Spleen (tissue), 11 donors: ENCODE results near the gene DHH. TPM values are rescaled to one million over a fixed set of nuclear protein-coding genes. Genes with fewer than 3 reads are reported as not detected.

Experiments
- DNase-seq: peaks from one replicate; pipeline ENCODE4 v3.0.0-alpha.2; 2020
- H3K27ac ChIP-seq, 8 donors: fragments of 200-600 bp; sonication (generic) in 7 of 8; 1 replicate in 4 of 8; 2 replicates in 4 of 8; pipeline versions ENCODE4 v1.5.0 to v1.8.0; 2016 to 2021; ENCODE audit warnings: inconsistent platforms in 4 of 8, mild to moderate bottlenecking in 4 of 8, moderate library complexity in 1 of 8
- H3K27me3 ChIP-seq, 7 donors: fragments of 200-600 bp; sonication (generic) in 6 of 7; replicated peaks in 1 of 7; 1 replicate in 4 of 7; 2 replicates in 3 of 7; pipeline versions ENCODE4 v1.5.0 to v1.8.0; 2016 to 2021; ENCODE audit warnings: inconsistent platforms in 3 of 7, mild to moderate bottlenecking in 1 of 7
- H3K36me3 ChIP-seq, 6 donors: fragments of 200-600 bp; sonication (generic) in 5 of 6; 1 replicate in 4 of 6; 2 replicates in 2 of 6; pipeline versions ENCODE4 v1.5.0 to v1.8.0; 2016 to 2021; ENCODE audit warnings: inconsistent platforms in 2 of 6
- H3K4me1 ChIP-seq, 6 donors: fragments of 200-600 bp; sonication (generic) in 5 of 6; 1 replicate in 3 of 6; 2 replicates in 3 of 6; pipeline versions ENCODE4 v1.5.0 to v1.8.0; 2016 to 2021; ENCODE audit warnings: inconsistent platforms in 3 of 6
- H3K4me3 ChIP-seq, 8 donors: fragments of 200-600 bp; sonication (generic) in 7 of 8; 1 replicate in 4 of 8; 2 replicates in 4 of 8; pipeline versions ENCODE4 v1.5.0 to v1.8.0; 2016 to 2021; ENCODE audit warnings: inconsistent platforms in 4 of 8, mild to moderate bottlenecking in 4 of 8, moderate library complexity in 2 of 8
- H3K9me3 ChIP-seq, 8 donors: fragments of 200-600 bp; sonication (generic) in 7 of 8; 1 replicate in 4 of 8; 2 replicates in 4 of 8; pipeline versions ENCODE4 v1.5.0 to v1.8.0; 2016 to 2021; ENCODE audit warnings: inconsistent platforms in 4 of 8
- CTCF ChIP-seq, 11 experiments: fragments of 200-600 bp in 7 of 11; fragments of 450-650 bp in 4 of 11; sonication (generic) in 4 of 11; IDR thresholded peaks in 8 of 11; conservative IDR thresholded peaks in 3 of 11; 1 replicate in 7 of 11; 2 replicates in 4 of 11; pipeline versions ENCODE4 v1.4.0 to v1.8.0; 2016 to 2021; ENCODE audit warnings: antibody characterized with exemption in 11 of 11, inconsistent platforms in 4 of 11, mild to moderate bottlenecking in 1 of 11
- POLR2A ChIP-seq, 3 donors: fragments of 450-650 bp; IDR thresholded peaks; one replicate each; pipeline ENCODE4 v1.5.1; 2017; ENCODE audit warnings: antibody characterized with exemption in 3 of 3, mild to moderate bottlenecking in 1 of 3
- POLR2AphosphoS5 ChIP-seq, 3 donors: sonication (generic); formaldehyde crosslinking; IDR thresholded peaks; one replicate each; pipeline ENCODE4 v1.5.1; 2017; ENCODE audit warnings: antibody characterized with exemption in 3 of 3
- WGBS, 5 donors: extraction: QIAGEN DNeasy Blood & Tissue Kit in 3 of 5; methylation state at CpG; one replicate each; pipeline versions ENCODE4 v1.1.5 to v1.1.7; 2013 to 2018; 5-methylcytosine and 5-hydroxymethylcytosine counted together
- intact Hi-C: fragments of 100-400 bp; cut with DNase I; formaldehyde crosslinking; loops from one replicate; pipeline ENCODE4 v1.15.0; 2023; ENCODE audit warnings: low total_unique reads
- polyA plus RNA-seq, 3 donors: library from polyadenylated mRNA; stranded (reverse); fragments of 200-250 nt; gene quantifications; one replicate each; pipeline ENCODE4 v1.2.1, GENCODE V29; 2013
- total RNA-seq, 7 donors: library from RNA; depleted of rRNA in 3 of 7; stranded (reverse); fragments of >200 nt in 3 of 7; fragmentation: NEBNext Ultra II Directional in 4 of 7; extraction: Animal tissue kit (Norgen Biotek cat#: 25700) in 4 of 7; gene quantifications; one replicate each; pipeline versions ENCODE4 v1.1.0 to v1.2.1, GENCODE V29; 2016 to 2021
- donor health status: healthy with polysubstance abuse.
- donor health status: DM: no; HTN: no; CAD: no; lungs with moderate emphysema.
- donor health status: DM: no; HTN: no; CAD: no.
- donor health status: Bipolar disorder and iron deficiency.
- donor health status: healthy.
- donor health status: DM: no; HTN: no; CAD: no.
- donor health status: DM: yes; HTN: yes; CAD: no.

The DHH gene
- total and polyA plus RNA-seq, 10 donors, result 0.09 to 2.6 (median 0.66) TPM

GRCh38 chr12:49052451-49053208 is 42.0 kb downstream of the DHH start:
- Histone ChIP-seq H3K4me1 (peaks cover 31 to 47% (median 35%) of the 10 kb centered on the region in 6 donors), H3K9me3 (no peaks in the 10 kb centered on the region), H3K27ac (no peak overlapping the region), H3K4me3 (no peak overlapping the region), H3K27me3 (no peaks in the 10 kb centered on the region), H3K36me3 (peaks cover 9 to 77% (median 75%) of the 10 kb centered on the region in 6 donors)
- DNase-seq, result peak; percentile 61
- intact Hi-C loops, result no loop called here
- TF ChIP-seq CTCF (IDR thresholded peaks at IDR 0.05 in 8 of 11, conservative IDR thresholded peaks at IDR 0.05 in 3 of 11), result no peak
- TF ChIP-seq POLR2A (IDR thresholded peaks at IDR 0.05), result no peak
- TF ChIP-seq POLR2AphosphoS5 (IDR thresholded peaks at IDR 0.05), result no peak
- 91 to 95% (median 92%) methylated on average over 12 to 16 of the region's 16 CpGs for WGBS, 5 donors

GRCh38 chr12:49051777-49052438 is 42.7 kb downstream of the DHH start:
- no peaks in the 10 kb centered on the region for H3K9me3 ChIP-seq
- no peak overlapping the region for H3K4me3 ChIP-seq
- peak; percentile 62 for DNase-seq
- H3K27me3 ChIP-seq, result no peaks in the 10 kb centered on the region
- peaks cover 9 to 84% (median 83%) of the 10 kb centered on the region in 6 donors for H3K36me3 ChIP-seq
- TF ChIP-seq CTCF (IDR thresholded peaks at IDR 0.05 in 8 of 11, conservative IDR thresholded peaks at IDR 0.05 in 3 of 11), result no peak
- no peak for TF ChIP-seq POLR2AphosphoS5 (IDR thresholded peaks at IDR 0.05)
- TF ChIP-seq POLR2A (IDR thresholded peaks at IDR 0.05), result no peak
- no peak overlapping the region for H3K27ac ChIP-seq
- WGBS, 5 donors, result 90 to 94% (median 93%) methylated on average over 20 of the region's 20 CpGs
- intact Hi-C loops, result no loop called here
- peaks cover 23 to 40% (median 27%) of the 10 kb centered on the region in 6 donors for H3K4me1 ChIP-seq

- H3K9me3 ChIP-seq, result no peaks in the 10 kb centered on the region
- peak; percentile 69 for DNase-seq
- 94 to 97% (median 97%) methylated on average over 11 to 18 of the region's 18 CpGs for WGBS, 5 donors
- intact Hi-C loops, result no loop called here
- no peak for TF ChIP-seq CTCF (IDR thresholded peaks at IDR 0.05 in 8 of 11, conservative IDR thresholded peaks at IDR 0.05 in 3 of 11)
- peak in 1 of 3 donors; percentile 49 for TF ChIP-seq POLR2AphosphoS5 (IDR thresholded peaks at IDR 0.05)
- no peak for TF ChIP-seq POLR2A (IDR thresholded peaks at IDR 0.05)
- peaks cover 18 to 35% (median 22%) of the 10 kb centered on the region in 6 donors for H3K4me1 ChIP-seq
- H3K27me3 ChIP-seq, result no peaks in the 10 kb centered on the region
- peaks cover 12 to 90% (median 88%) of the 10 kb centered on the region in 6 donors for H3K36me3 ChIP-seq
- no peak overlapping the region for H3K4me3 ChIP-seq
- no peak overlapping the region for H3K27ac ChIP-seq
Observed at GRCh38 chr12:49051373-49051764, 43.2 kb downstream of the DHH start.
